ENCODE measurements around the gene F7.

Gene F7

DNA sequence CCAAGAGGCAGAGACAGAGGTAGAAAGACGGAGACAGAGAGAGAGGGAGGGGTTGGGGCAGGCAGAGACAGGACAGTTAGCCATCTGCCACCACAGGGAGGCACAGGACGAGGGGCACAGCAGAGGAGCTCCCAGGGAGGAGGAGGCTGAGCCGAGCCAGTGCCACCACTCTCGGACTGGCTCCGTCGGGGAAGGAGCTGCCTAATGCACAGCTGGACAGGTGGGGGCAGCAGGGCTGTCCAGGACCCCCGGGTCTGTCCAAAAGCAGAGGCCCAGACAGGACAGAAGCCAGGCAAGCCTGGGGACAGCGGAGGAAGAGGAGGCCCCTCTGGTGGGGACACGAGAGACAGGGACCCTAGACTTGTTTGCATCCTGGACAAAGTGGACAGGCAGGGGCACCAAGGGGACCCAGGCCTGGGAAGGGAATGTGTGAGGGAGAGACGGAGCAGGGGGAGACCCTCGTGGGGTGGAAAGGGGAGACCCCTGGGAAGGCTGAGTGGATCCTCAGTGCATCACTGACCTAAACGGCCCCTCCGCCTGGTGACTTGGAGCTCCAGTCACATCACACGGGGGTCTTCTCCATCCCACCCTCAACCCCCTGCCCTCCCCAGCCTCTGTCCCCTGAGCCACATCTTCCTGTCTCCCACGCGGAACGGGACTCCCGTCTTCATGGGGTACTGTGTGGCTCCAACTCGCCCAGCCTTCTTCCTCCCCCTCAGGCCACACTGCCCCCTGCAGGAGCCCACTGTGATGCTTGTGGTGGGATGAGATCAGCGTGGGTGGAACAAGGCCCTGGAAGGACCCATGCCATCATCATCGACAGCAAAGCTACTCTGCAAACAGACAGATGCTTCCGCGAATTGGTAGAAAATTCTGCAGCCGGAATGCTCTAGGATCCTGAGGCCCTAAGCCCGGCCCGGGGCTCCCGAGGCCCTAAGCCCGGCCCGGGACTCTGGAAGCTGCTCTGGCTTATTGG, 17.9 kb downstream of the F7 start:
- Histone ChIP-seq H3K4me3 (ENCODE audit: insufficient read depth, low read length, poor library complexity, severe bottlenecking) (no peak overlapping the region), H3K79me2 (ENCODE audit: insufficient read depth, low read length) (no peaks in the 10 kb centered on the region), H3K9me2 (replicated peaks; ENCODE audit: insufficient read depth, low read length) (no peaks in the 10 kb centered on the region), H3K9ac (ENCODE audit: low read length) (no peak overlapping the region), H3K27ac (ENCODE audit: low read depth, low read length) (no peak overlapping the region), H3K4me2 (ENCODE audit: low read depth, low read length, poor library complexity, severe bottlenecking) (no peak overlapping the region), H4K20me1 (ENCODE audit: low read depth, low read length) (no peaks in the 10 kb centered on the region), H3K36me3 (ENCODE audit: low read length) (no peaks in the 10 kb centered on the region), H2AFZ (ENCODE audit: low read depth, low read length, severe bottlenecking) (no peak overlapping the region), H3K9me3 (ENCODE audit: insufficient read depth, low read length) (no peaks in the 10 kb centered on the region), H3F3A (ENCODE audit: insufficient read depth) (no peaks in the 10 kb centered on the region), H3K27me3 (ENCODE audit: low read length) (no peaks in the 10 kb centered on the region)
- TF ChIP-seq CTCF (IDR thresholded peaks at IDR 0.05; ENCODE audit: insufficient read depth, low read length, poor library complexity, severe bottlenecking) (peak; percentile 27), EZH2phosphoT487 (conservative IDR thresholded peaks at IDR 0.05; ENCODE audit: low read length) (no peak)

DNA sequence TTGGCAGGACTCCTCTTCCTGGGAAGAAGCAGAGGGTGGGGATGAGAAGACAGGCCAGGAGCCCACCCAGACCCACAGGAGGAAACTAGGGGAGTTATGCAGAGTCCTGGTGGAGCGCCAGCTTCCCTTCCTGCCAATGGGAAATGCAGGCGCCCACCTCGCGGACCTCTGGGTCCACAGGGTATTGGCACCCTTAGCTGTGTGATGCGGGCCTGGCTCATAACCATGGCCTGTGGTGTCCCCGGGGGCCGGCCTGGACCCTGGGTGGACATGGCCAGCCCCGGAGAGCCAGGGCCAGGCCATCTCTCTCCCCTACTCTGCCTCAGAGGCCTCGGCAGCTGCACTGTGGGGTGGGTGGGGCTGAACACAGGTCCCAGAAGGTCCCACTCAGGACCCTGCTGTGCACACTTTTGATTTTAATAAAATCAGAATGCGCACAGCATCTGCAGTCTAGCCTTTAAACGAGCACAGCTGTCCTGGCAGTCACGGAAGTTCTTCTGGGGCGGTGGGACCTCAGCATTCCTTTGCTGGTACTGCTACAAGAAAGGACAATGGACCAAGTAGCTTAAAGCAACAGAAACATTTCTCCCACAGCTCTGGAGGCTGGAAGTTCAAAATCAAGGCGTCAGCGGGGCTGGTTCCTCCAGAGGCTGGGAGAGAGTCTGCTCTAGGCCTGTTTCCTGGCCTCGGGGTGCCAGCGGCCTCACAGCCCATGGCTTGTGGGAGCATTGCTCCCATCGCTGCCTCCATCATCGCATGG, 18.8 kb downstream of the F7 start:
- Histone ChIP-seq H3K9me2 (replicated peaks; ENCODE audit: insufficient read depth, low read length) (no peaks in the 10 kb centered on the region), H3K9me3 (ENCODE audit: insufficient read depth, low read length) (no peaks in the 10 kb centered on the region), H3K27ac (ENCODE audit: low read depth, low read length) (no peak overlapping the region), H3K79me2 (ENCODE audit: insufficient read depth, low read length) (no peaks in the 10 kb centered on the region), H3K9ac (ENCODE audit: low read length) (no peak overlapping the region), H3F3A (ENCODE audit: insufficient read depth) (no peaks in the 10 kb centered on the region), H3K36me3 (ENCODE audit: low read length) (no peaks in the 10 kb centered on the region), H2AFZ (ENCODE audit: low read depth, low read length, severe bottlenecking) (no peak overlapping the region), H3K4me2 (ENCODE audit: low read depth, low read length, poor library complexity, severe bottlenecking) (no peak overlapping the region), H3K27me3 (ENCODE audit: low read length) (no peaks in the 10 kb centered on the region), H3K4me3 (ENCODE audit: insufficient read depth, low read length, poor library complexity, severe bottlenecking) (no peak overlapping the region), H4K20me1 (ENCODE audit: low read depth, low read length) (no peaks in the 10 kb centered on the region)
- no peak for TF ChIP-seq EZH2phosphoT487 (conservative IDR thresholded peaks at IDR 0.05; ENCODE audit: low read length)
- no peak for TF ChIP-seq CTCF (IDR thresholded peaks at IDR 0.05; ENCODE audit: insufficient read depth, low read length, poor library complexity, severe bottlenecking)

DNA sequence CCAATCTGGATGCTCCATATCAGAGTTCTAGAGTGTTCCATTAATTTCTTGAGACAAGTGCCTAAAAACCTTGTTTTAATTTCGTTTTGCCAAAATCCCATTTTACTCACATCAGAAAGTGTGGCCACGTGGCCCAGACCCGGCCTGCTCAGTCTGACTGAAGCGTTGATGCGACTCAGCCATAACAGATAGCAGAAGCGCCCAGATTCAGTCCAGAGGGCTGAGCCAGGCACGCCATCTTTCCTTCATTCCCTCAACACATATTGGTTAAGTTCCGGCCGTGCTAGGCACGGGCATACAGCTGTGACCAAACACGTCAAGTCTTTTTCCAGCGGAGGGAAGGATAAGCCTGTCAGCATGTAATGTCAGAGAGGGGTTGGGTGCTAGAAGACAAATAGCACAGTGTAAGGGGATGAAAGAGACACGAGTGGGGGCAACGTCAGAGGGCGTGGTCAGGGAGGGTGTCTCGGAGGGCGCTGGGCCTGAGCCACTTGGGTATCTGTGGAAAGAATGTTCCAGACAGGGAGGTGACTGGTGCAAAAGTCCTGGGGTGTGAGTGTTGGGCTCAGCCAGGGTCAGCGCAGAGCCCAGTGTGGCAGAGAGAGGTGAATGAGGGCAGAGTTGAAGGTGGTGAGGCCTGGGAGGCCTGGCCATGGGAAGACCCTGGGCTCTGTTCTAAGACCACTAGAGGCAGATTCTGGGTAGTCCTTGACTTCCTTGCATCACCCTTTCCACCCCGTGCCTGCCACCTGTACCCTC, 20.1 kb downstream of the F7 start:
- Histone ChIP-seq H3K9ac (ENCODE audit: low read length) (no peak overlapping the region), H3K27ac (ENCODE audit: low read depth, low read length) (no peak overlapping the region), H3K4me3 (ENCODE audit: insufficient read depth, low read length, poor library complexity, severe bottlenecking) (no peak overlapping the region), H3F3A (ENCODE audit: insufficient read depth) (no peaks in the 10 kb centered on the region), H3K79me2 (ENCODE audit: insufficient read depth, low read length) (no peaks in the 10 kb centered on the region), H3K4me2 (ENCODE audit: low read depth, low read length, poor library complexity, severe bottlenecking) (no peak overlapping the region), H3K36me3 (ENCODE audit: low read length) (no peaks in the 10 kb centered on the region), H3K27me3 (ENCODE audit: low read length) (no peaks in the 10 kb centered on the region), H3K9me3 (ENCODE audit: insufficient read depth, low read length) (no peaks in the 10 kb centered on the region), H2AFZ (ENCODE audit: low read depth, low read length, severe bottlenecking) (no peak overlapping the region), H4K20me1 (ENCODE audit: low read depth, low read length) (no peaks in the 10 kb centered on the region), H3K9me2 (replicated peaks; ENCODE audit: insufficient read depth, low read length) (no peaks in the 10 kb centered on the region)
- TF ChIP-seq EZH2phosphoT487 (conservative IDR thresholded peaks at IDR 0.05; ENCODE audit: low read length) = no peak
